ENCODE data around the gene SPOCD1. TPM values are rescaled to one million over a fixed set of nuclear protein-coding genes. Genes with fewer than 3 reads are reported as not detected.

SPOCD1 gene
- polyA plus RNA-seq, 6 donors from 2014 or later, result 0.23 to 0.38 (median 0.34) TPM; not detected in 2

GRCh38 chr1:31757989-31758388, 57.8 kb downstream of the SPOCD1 start:
- Mint-ChIP-seq H3K27ac (no peak overlapping the region), H3K27me3 (peaks cover 0 to 36% (median 22%) of the 10 kb centered on the region in 3 donors), H3K4me3 (no peak overlapping the region), H3K9me3 (no peaks in the 10 kb centered on the region), H3K4me1 (peaks cover 14 to 17% (median 15%) of the 10 kb centered on the region in 3 donors), H3K36me3 (no peaks in the 10 kb centered on the region)
- no peak for ATAC-seq (ENCODE audit: low read depth in 2 of 2)
- DNase-seq, result no peak

- peaks cover 0 to 38% (median 27%) of the 10 kb centered on the region in 3 donors for H3K27me3 Mint-ChIP-seq
- peaks cover 0 to 1% (median 0%) of the 10 kb centered on the region in 7 donors for H3K9me3 Mint-ChIP-seq
- no peaks in the 10 kb centered on the region for H3K36me3 Mint-ChIP-seq
- H3K27ac Mint-ChIP-seq, result peak overlapping the region in 3 of 6 donors; percentile 9 to 51 (median 29)
- peaks cover 8 to 14% (median 12%) of the 10 kb centered on the region in 3 donors for H3K4me1 Mint-ChIP-seq
- ATAC-seq (ENCODE audit: low read depth in 2 of 2), result no peak
- H3K4me3 Mint-ChIP-seq, result no peak overlapping the region
- DNase-seq, result no peak
These were observed 58.6 kb downstream of the SPOCD1 start for GRCh38 chr1:31757204-31757679.

GRCh38 chr1:31756578-31756977, 59.2 kb downstream of the SPOCD1 start:
- no peak overlapping the region for H3K27ac Mint-ChIP-seq
- peaks cover 0 to 38% (median 32%) of the 10 kb centered on the region in 3 donors for H3K27me3 Mint-ChIP-seq
- no peaks in the 10 kb centered on the region for H3K36me3 Mint-ChIP-seq

GRCh38 chr1:31755850-31756492, 59.9 kb downstream of the SPOCD1 start:
- no peak overlapping the region for H3K4me3 Mint-ChIP-seq
- no peak overlapping the region for H3K27ac Mint-ChIP-seq
- peaks cover 0 to 1% (median 0%) of the 10 kb centered on the region in 7 donors for H3K9me3 Mint-ChIP-seq
- H3K27me3 Mint-ChIP-seq, result peaks cover 4 to 41% (median 38%) of the 10 kb centered on the region in 3 donors
- DNase-seq, result no peak
- H3K36me3 Mint-ChIP-seq, result no peaks in the 10 kb centered on the region
- no peak for ATAC-seq (ENCODE audit: low read depth in 2 of 2)
- H3K4me1 Mint-ChIP-seq, result peaks cover 5 to 21% (median 12%) of the 10 kb centered on the region in 3 donors

More at GRCh38 chr1:31756578-31756977, 59.2 kb downstream of the SPOCD1 start:
- DNase-seq (no peak), ATAC-seq (ENCODE audit: low read depth in 2 of 2) (no peak)
- Mint-ChIP-seq H3K9me3 (peaks cover 0 to 1% (median 0%) of the 10 kb centered on the region in 7 donors), H3K4me3 (no peak overlapping the region), H3K4me1 (peaks cover 7 to 16% (median 12%) of the 10 kb centered on the region in 3 donors)

- H3K27ac Mint-ChIP-seq, result no peak overlapping the region
- H3K36me3 Mint-ChIP-seq, result no peaks in the 10 kb centered on the region
- H3K4me3 Mint-ChIP-seq, result no peak overlapping the region
- ATAC-seq (ENCODE audit: low read depth in 2 of 2), result no peak
- DNase-seq, result no peak
- peaks cover 0 to 1% (median 0%) of the 10 kb centered on the region in 7 donors for H3K9me3 Mint-ChIP-seq
- peaks cover 8 to 48% (median 45%) of the 10 kb centered on the region in 3 donors for H3K27me3 Mint-ChIP-seq
- peaks cover 11 to 26% (median 17%) of the 10 kb centered on the region in 3 donors for H3K4me1 Mint-ChIP-seq
These were observed 60.6 kb downstream of the SPOCD1 start for GRCh38 chr1:31755197-31755611.

GRCh38 chr1:31754397-31754796, 61.4 kb downstream of the SPOCD1 start:
- ATAC-seq (ENCODE audit: low read depth in 2 of 2) (no peak), DNase-seq (no peak)
- H3K27ac Mint-ChIP-seq, result peak overlapping the region in 1 of 6 donors; percentile 26
- H3K36me3 Mint-ChIP-seq, result no peaks in the 10 kb centered on the region
- H3K9me3 Mint-ChIP-seq, result peaks cover 0 to 1% (median 0%) of the 10 kb centered on the region in 7 donors
- peaks cover 13 to 22% (median 14%) of the 10 kb centered on the region in 3 donors for H3K4me1 Mint-ChIP-seq
- H3K4me3 Mint-ChIP-seq, result no peak overlapping the region
- H3K27me3 Mint-ChIP-seq, result peaks cover 16 to 49% (median 49%) of the 10 kb centered on the region in 3 donors

- Mint-ChIP-seq H3K27ac (no peak overlapping the region), H3K36me3 (no peaks in the 10 kb centered on the region), H3K9me3 (peaks cover 0 to 1% (median 0%) of the 10 kb centered on the region in 7 donors), H3K4me1 (peaks cover 13 to 22% (median 14%) of the 10 kb centered on the region in 3 donors), H3K4me3 (no peak overlapping the region), H3K27me3 (peaks cover 18 to 55% (median 49%) of the 10 kb centered on the region in 3 donors)
- no peak for ATAC-seq (ENCODE audit: low read depth in 2 of 2)
- no peak for DNase-seq
These were observed 62.0 kb downstream of the SPOCD1 start for GRCh38 chr1:31753707-31754349.

- Mint-ChIP-seq H3K36me3 (no peaks in the 10 kb centered on the region), H3K9me3 (peaks cover 0 to 1% (median 0%) of the 10 kb centered on the region in 7 donors), H3K4me3 (no peak overlapping the region), H3K27me3 (peaks cover 18 to 60% (median 49%) of the 10 kb centered on the region in 3 donors), H3K4me1 (peaks cover 13 to 21% (median 14%) of the 10 kb centered on the region in 3 donors), H3K27ac (no peak overlapping the region)
- ATAC-seq (ENCODE audit: low read depth in 2 of 2) (no peak), DNase-seq (no peak)
These were observed 62.8 kb downstream of the SPOCD1 start for GRCh38 chr1:31752952-31753475.

- DNase-seq, result no peak
- Mint-ChIP-seq H3K27me3 (peaks cover 18 to 64% (median 50%) of the 10 kb centered on the region in 3 donors), H3K4me1 (peaks cover 14 to 22% (median 16%) of the 10 kb centered on the region in 3 donors), H3K4me3 (no peak overlapping the region), H3K9me3 (peaks cover 0 to 1% (median 0%) of the 10 kb centered on the region in 7 donors), H3K27ac (peak overlapping the region in 1 of 6 donors; percentile 68), H3K36me3 (no peaks in the 10 kb centered on the region)
- no peak for ATAC-seq (ENCODE audit: low read depth in 2 of 2)
These were observed 63.6 kb downstream of the SPOCD1 start for GRCh38 chr1:31752258-31752657.

- peaks cover 0 to 1% (median 0%) of the 10 kb centered on the region in 7 donors for H3K9me3 Mint-ChIP-seq
- H3K27ac Mint-ChIP-seq, result peak overlapping the region in 1 of 6 donors; percentile 76
- ATAC-seq (ENCODE audit: low read depth in 2 of 2) (no peak), DNase-seq (no peak)
- peaks cover 18 to 68% (median 54%) of the 10 kb centered on the region in 3 donors for H3K27me3 Mint-ChIP-seq
- H3K36me3 Mint-ChIP-seq, result no peaks in the 10 kb centered on the region
- peaks cover 19 to 26% (median 20%) of the 10 kb centered on the region in 3 donors for H3K4me1 Mint-ChIP-seq
- peak overlapping the region in 1 of 8 donors; percentile 3 for H3K4me3 Mint-ChIP-seq
These were observed 64.0 kb downstream of the SPOCD1 start for GRCh38 chr1:31751822-31752241.

- DNase-seq, result no peak
- ATAC-seq (ENCODE audit: low read depth in 2 of 2), result peak; percentile 90 to 97
- Mint-ChIP-seq H3K27me3 (peaks cover 18 to 76% (median 57%) of the 10 kb centered on the region in 3 donors), H3K9me3 (peaks cover 0 to 1% (median 0%) of the 10 kb centered on the region in 7 donors), H3K27ac (peak overlapping the region in 1 of 6 donors; percentile 12), H3K4me1 (peaks cover 26 to 34% (median 29%) of the 10 kb centered on the region in 3 donors), H3K36me3 (no peaks in the 10 kb centered on the region), H3K4me3 (peak overlapping the region in 3 of 8 donors; percentile 29 to 42 (median 33))
These were observed 64.8 kb downstream of the SPOCD1 start for GRCh38 chr1:31750858-31751510.

- H3K36me3 Mint-ChIP-seq, result no peaks in the 10 kb centered on the region
- no peak for ATAC-seq (ENCODE audit: low read depth in 2 of 2)
- H3K4me3 Mint-ChIP-seq, result peak overlapping the region in 1 of 8 donors; percentile 10
- DNase-seq, result no peak
- H3K27ac Mint-ChIP-seq, result peak overlapping the region in 1 of 6 donors; percentile 50
- H3K4me1 Mint-ChIP-seq, result peaks cover 33 to 39% (median 34%) of the 10 kb centered on the region in 3 donors
- H3K9me3 Mint-ChIP-seq, result peaks cover 0 to 1% (median 0%) of the 10 kb centered on the region in 7 donors
- H3K27me3 Mint-ChIP-seq, result peaks cover 18 to 69% (median 49%) of the 10 kb centered on the region in 3 donors
These were observed 65.8 kb downstream of the SPOCD1 start for GRCh38 chr1:31749785-31750735.
